GM19452 (cell line): ENCODE results near the gene SORCS1.

Experiments used
- ATAC-seq: cut with Tn5 transposase; IDR thresholded peaks from one replicate; pipeline ENCODE4 v1.9.1; 2021; ENCODE audit not compliant: unreplicated experiment

Gene SORCS1

DNA sequence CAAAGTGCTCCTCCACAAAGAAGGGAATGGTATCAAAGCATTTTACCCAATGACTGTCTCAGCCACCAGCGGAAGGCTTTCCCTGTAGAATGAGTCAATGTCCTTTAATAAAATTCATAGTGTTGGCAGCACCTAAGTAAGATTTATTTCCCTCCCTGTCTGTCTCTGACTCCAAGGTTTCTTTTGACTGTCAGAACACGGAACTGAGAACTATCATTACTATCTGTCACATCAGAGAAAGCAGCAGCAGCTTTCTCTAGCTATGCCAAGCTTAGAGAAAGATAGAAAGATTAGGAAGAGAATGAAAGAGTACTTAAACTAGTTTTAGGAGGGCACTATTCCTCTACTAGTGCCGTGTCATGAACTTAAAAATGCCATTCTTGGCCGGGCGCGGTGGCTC lies 400.1 kb downstream of the SORCS1 start:
- no peak for ATAC-seq

DNA sequence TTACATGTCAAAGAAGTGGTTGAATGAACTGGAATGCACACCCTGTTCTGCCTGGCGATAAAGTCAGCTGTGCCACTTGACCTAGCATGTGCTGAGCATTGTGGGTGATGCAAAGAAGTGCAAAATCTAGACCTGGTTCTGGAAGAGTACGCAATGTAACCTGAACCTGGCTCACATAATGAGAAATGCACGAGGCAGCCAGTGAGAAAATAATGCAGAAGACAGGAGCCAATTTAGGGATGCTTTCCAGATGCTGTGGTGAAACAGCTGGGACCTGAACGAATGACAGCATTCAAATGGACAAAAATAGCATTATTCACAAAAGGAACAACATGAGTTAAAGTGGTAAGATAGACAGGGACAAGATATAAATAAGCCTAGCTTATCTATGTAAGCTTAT lies 402.6 kb downstream of the SORCS1 start:
- ATAC-seq = no peak

DNA sequence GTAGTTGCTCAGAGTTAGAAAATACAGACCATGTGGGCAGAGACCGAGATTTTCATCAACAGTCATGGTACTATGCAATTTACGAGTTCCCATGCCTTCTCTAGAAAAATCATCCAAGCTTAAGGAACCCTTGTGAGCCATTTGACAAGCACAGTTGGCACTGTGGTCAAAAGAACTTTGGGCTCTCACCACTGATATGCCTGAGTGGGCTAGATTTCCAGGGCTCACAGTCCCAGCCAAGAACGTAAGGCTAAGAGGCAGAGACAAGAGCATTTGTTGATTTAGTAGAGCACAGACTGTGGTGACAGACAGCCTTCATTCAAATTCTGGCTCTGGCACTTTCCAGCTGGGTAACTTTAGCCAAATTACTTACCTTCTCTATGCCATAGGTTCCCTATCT lies 407.0 kb downstream of the SORCS1 start:
- no peak for ATAC-seq

DNA sequence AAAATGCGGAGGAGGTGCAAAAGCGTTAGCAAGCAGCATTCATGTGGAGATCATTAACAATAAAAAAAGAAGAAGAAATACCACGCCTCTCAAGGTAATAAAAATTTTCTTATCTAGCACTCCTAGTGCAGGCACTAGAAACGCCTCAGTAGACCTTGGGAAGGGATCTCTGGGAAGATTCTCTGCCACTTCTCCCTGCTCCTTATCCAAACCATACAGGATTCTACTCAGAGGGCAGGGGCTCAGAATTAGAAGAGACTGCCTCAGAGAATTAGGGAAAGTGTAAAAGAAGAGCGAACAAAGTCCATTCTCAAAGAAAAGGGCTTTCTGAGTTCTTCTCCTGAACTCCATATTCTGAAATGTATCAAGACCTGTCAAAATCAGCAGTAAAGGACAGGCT lies 413.4 kb downstream of the SORCS1 start:
- ATAC-seq = no peak

DNA sequence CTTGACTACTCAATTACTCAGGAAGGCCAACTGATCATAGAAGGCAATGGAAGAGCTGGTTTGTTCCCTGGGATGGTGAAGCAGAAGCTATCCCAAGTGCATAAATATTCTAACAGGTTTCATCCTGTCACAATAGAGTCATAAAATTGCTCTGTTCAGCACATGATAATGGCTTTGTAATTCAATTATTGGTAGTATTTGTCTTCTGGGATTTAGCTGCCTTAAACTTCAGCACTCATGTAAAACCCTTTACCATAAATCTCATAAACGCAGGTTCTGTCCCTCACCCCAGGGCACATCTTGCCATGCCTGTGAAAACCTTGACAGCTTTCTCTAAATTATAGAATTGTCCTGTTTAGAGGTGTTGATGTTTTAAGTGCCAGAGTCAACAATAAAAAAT lies 417.6 kb downstream of the SORCS1 start:
- no peak for ATAC-seq

DNA sequence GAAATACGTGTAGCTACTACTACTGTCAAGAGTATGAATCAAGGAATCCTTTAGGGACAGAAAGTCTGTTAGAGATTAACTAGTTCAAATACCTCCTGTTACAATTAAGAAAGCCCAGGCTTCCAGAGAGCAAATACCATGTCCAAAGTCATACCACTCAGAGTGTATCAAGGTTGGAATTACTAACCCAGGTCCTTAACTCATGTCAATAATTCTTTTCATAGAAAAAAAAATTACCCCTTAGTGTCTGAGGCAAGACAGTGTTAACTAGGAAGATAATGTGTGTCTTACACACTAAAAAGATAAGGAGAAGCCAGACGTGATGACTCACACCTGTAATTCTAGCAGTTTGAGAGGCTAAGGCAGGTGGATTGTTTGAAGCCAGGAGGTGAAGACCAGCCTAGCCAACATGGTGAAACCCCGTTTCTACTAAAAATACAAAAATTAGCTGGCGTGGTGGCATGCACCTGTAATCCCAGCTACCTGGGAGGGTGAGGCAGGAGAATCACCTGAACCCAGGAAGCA lies 423.4 kb downstream of the SORCS1 start:
- ATAC-seq = no peak

DNA sequence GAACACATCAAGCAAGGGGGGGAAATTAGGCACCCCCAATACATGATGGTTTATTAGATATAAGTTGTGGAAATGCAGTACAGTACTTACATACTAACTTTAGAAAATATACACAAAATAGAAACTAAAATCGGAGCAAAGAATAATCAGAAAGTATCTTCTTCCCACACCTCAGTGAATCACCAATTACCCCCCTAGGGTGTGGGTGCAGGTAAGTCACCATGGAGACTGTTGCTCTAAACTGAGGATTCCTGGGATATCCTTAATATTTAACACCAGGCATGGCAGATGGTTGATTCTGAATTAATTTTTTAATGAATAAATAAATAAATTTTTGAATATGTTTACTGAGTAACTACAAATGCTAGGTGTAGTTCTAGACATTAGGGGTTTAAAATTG lies 424.4 kb downstream of the SORCS1 start:
- no peak for ATAC-seq

DNA sequence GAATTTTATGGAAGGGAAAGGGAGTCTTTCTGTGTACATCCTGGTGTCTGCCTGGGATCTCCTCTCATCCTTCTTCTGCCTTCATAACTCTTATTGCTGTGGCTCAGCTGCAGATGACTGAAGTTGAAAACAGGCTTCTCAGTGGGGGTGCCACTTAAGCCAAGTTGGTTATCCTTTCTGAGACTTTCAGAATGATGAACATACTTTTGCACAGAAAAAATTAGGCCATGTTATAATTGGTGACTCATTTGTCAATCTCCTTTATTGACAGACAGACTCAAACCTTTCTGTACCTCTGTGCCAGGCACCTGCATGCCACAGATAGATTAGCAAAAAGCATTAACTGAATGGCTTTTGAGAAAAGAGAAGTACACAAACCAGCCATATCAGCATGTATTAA lies 430.3 kb downstream of the SORCS1 start:
- no peak for ATAC-seq

DNA sequence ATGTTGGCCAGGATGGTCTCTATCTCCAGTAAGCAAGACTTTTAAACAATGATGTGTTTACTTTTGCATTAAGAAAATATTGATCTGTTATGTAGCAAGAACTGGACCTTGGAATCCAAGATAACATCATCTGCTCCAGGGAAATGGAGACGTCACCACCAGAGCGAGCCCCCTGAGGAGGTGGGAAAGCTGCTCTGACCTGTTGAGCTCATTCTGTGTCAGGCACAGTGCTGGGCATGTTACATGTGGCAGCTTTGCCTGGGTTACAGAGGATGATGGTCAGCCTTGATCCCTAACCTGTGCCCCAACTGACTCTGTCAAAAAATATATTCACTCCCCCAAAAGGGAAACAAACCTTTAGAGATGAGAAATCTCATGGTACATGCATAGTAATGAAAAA lies 436.3 kb downstream of the SORCS1 start:
- ATAC-seq = no peak

DNA sequence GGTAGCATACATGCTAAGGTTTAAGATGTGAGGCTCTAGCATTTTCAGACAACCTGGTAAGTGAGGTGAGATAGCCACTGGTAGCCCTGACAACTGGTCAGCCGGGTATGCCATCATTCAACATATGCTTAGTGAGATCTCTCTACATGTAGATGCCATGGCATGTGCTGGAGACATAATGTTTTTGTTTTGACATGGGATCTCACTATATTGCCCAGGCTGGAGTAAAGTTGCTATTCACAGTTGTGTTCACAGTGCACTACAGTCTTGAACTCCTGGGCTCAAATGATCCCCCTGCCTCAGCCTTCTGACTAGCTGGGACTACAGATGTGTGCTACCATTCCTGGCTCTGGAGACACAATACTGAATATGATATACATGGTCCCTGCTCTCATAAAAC lies 437.3 kb downstream of the SORCS1 start:
- ATAC-seq = no peak

DNA sequence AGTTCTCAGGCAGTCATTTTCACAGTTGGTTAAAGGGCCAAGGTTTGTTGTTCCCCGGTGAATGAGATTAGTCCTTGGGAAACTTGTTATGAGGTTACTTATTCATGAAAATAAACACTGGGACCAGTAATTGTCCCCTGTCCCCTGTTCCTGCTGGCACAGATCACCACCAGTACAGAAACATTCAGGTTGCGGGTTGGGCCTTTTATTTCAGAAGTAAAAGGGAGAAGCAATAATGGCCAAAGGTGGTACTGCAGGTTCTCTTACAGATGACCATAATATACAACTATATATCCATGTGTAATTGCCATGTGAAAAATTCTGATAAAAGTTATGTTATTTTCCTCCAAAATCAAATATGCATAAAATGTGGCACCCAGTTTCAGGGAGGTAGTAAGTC lies 442.0 kb downstream of the SORCS1 start:
- ATAC-seq = no peak

DNA sequence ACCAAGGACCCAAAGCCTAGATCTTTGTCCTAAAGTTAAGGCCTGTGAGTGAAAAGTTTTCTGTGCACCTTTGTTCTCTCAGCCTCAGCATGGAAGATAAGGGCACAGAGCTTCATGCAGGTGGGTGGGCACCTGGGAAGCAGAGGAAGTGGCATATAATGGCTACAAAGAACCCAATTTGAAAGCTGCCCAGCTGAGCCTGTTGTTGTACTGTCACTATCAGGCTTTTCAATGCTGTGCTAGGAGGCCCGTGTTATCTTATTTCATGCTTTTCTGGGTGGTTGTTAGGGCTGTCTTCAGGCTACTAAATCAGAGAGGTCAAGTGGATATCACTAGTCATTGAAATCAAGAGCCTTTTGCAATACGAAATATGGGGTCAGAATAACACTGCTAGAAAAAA lies 443.8 kb downstream of the SORCS1 start:
- no peak for ATAC-seq

DNA sequence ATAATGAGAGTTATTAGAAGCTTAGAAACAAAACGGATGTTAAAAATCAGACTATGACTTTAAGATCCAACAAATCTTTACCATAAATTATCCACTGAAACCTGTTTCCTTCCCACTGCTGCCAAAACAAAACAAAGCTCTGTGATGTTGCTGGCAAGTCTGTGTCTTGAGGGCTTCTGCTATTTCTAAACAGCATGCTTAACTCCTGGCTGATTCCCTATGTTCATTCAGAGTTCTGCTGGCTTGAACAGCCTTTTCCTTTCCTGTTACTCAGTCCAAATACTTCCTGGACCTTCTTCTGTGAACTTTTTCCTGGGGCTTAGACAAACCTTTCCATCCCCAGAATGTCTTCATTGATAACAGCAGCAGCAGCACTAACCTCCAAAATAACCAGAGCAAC lies 448.1 kb downstream of the SORCS1 start:
- no peak for ATAC-seq

DNA sequence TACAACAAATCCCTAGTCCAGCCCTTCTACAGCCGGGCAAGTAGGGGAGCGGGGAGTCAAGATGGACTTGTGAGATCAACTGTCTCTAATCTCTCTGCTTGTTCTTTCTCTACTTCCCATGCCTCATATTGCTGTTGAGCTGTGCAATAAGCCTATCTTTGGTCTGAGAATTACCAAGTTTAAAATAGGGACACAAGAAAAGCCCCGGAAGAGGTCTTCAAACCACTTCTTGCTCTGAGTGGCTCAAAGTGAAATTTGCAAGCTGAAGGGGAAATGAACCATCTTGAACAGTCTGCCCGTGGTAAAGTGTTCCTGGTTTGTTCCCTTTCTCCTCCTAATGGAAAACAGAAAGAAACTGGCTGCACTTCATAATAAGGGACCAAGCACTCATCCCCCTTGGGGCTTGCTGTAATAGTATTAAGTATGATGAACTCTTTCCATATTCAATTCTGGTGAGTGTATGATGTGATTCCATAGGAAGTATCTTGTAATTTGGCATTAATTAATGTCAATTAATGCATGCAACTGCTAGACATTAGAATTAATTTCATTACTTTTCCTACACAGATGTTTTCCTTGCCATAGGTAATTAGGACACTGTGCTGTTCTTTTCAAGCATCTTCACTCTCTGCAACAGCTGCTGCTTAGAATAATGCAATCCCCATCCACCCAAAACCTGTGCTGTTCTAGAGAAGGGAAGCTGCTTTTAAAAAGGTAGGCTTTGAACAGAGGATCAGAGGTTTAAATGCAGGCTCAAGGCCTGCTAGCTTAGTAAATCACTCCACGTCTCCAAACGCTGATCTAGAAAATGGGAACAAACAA lies 449.6 kb downstream of the SORCS1 start:
- ATAC-seq = no peak

DNA sequence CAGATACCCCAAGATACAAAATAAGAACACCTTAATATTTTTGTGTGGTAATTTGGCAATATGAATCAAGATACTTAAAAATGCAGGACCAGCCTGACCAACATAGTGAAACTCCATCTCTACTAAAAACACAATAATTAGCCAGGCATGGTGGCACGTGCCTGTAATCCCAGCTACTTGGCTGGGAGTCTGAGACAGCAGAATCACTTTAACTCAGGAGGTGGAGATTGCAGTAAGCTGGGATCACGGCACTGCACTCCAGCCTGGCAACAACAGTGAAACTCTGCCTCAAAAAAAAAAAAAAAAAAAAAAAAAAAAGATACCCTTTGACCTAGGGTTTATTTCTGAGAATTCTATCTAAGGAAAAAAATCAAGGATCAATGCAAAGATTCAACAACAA lies 450.7 kb downstream of the SORCS1 start:
- ATAC-seq = no peak

DNA sequence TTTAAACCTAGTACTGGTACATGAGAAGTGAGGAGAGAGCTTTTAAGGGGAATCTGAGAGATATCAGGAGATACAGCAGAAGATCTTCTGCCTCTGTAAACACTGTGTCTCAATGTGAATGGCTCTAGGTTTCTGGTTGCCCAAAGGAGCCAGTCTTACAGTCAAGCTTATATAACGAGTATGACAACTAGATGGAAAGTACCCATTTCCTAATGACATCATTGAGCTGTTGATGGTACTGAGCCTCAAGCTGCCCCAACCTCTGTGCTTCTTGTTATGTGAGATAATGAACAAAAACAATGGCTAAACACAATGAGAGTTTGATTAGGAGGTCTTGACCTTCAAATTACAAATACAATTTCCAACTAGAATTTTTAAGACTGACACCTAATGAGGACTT lies 451.5 kb downstream of the SORCS1 start:
- ATAC-seq = no peak

DNA sequence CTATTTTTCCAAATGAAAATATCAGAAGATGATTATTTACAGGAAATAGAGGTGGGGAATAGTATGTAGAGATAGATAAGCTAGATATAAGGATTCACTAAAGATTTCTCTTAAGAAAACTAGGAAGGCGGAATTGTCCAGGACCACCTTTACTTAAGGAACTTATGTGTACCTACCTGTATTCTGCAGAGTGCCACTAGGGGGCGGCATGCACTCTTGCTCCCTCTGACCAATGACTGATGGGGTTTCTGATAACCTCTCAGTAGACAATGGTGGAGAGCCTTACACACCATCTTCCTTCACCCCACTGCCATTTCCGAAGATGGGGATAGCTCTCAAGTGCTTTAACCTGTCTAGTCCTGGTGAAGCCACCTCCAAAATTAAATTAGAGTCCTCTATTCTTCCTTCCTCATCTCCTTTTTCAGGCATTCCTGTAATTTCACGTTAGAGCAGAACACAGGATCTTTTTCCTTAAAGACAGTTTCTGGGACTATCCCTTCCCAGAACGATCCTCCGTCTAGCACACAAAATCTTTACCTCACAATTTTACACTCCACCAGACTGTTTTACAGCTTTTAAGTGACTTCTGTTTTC lies 453.1 kb downstream of the SORCS1 start:
- ATAC-seq = peak; percentile 79

DNA sequence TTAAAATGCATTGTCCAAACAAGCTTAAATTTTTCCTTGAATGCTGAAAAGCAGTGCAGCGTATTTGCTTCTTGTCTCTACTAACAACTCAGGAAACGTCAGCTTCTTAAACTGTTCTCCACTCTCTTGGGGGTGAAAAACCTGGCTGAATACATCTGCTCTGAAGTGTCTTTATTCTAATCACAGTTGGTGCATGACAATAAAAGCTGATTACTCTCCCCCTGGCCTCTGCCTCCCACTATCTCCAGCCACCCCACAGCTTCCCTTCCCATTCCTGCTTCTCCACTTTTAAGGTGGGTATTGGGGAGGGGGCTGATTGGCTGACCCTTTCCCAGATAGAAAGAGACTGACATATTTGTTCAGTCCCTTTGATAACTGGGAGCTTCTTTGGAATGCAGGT lies 456.0 kb downstream of the SORCS1 start:
- ATAC-seq = no peak

DNA sequence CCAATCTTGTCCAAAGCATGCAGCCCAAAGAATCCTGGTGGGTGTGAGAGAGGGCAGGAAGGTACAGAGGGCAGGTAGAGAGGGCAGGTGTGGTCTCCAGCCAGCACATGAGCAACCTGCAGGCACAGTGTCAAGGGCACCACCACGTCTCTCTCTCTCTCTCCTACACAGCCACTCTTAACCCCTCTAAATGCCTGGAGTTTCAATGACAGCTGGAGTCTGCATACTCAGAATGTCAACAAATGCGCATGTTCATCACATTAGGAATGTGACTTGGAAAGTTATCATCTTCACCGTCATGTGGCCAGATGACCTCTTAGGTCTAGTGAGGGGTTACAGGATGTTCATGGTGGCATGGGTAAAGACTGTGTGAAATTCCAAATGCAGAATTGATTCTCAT lies 456.8 kb downstream of the SORCS1 start:
- ATAC-seq = no peak

DNA sequence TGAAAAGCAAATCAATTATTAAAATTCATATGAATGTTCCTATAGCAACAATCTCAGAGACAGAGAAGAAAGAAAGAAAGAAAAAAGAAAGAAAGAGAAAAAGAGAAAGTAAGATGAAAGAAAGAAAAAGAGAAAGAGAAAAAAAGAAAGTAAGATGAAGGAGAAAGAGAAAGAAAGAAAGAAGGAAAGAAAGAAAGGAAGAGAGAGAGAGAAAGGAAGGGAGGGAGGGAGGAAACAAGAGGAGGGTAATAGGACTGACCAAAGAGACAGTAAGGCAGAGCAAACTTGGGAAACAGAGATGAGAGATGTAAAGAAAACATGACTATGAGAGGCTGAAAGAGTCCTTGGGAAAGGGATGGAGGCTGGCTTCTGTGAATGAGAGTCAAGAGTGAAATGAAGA lies 458.4 kb downstream of the SORCS1 start:
- ATAC-seq = no peak

DNA sequence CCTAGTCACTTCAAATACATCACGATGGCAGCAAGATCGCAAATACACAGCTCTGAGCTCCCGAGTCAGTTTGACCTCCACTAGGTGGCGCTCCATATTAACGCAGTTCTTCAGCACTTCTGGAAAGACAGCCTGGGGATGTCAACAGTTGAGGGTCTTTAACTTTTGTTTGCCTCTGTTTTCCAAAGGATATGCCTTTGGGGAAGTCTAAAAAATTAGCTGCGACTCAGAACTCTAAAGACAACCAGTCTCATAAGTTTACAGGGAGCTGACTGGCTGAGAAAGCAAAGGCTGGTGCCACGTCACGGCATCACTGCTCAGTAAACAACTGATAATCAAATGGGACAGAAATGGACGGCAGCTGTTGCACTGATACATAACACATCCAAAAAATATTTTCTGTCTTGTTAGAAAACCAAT lies 458.8 kb downstream of the SORCS1 start:
- no peak for ATAC-seq

DNA sequence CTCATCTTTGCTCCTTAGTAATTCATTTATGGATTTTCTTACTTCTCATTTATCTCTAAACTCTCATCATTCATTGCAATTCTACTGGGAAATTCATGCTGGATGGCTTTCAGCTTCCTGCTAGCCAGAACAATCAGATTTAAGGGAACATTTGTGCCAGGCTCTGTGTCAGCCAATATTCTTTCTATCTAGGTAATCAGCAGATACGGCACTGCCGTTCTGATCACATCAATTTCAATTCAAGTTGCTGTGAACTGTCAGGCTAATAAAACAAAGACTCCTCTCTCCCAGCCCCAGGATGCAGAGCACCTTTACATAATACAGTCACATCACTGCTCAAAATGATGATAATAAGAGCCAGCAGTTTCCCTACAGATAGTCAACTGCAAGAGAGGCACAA lies 468.3 kb downstream of the SORCS1 start:
- no peak for ATAC-seq

DNA sequence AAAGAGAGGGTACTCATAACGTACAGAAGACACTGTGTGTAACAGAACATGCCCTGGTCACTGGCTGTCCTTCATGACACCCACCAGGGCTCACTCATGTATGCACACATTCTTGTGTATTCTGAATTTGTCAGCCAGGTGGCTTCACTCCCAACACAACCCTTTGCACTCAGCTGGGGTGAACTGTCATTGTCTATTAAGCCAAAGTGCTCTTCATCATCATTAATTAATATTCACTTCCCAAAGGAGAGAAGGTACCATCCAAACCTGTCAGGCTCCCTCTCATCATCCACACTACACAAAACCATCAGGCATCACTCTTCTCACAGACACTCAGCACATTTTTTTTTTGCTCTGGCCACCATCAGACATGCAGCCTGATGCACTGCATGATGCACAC lies 469.8 kb downstream of the SORCS1 start:
- no peak for ATAC-seq
